IMR-90 (cell line): Measurements from ENCODE around the gene PLCL1. TPM values are rescaled to one million over a fixed set of nuclear protein-coding genes. Genes with fewer than 3 reads are reported as not detected.
A peak's percentile ranks its signal among the peaks of the same experiment; 100 is the strongest.

ENCODE experiments used
- ATAC-seq: fragments of 200-7000 bp; cut with Tn5 transposase; 2 replicates; pipeline ENCODE4 v1.9.1; 2020; ENCODE audit warnings: low read depth, mild to moderate bottlenecking, moderate library complexity
- BruUV-seq: library from RNA; stranded (reverse); fragments of 400-500 nt; replicated peaks from 2 replicates; lab custom pipeline; 2021; lab: Mats Ljungman, UMichigan
- CTCF ChIA-PET: fragments of 300-600 bp; formaldehyde crosslinking; extraction: SDS; loops from one replicate; lab custom pipeline; 2021; ENCODE audit warnings: antibody characterized with exemption; lab: Yijun Ruan, JAX
- POLR2A ChIA-PET: fragments of 300-600 bp; sonication (Branson Sonifier 250); formaldehyde crosslinking; loops from one replicate; lab custom pipeline; 2022; ENCODE audit warnings: antibody characterized with exemption; ENCODE audit not compliant: unreplicated experiment; lab: Charles Lee
- DNase-seq: peaks from one replicate; pipeline ENCODE4 v3.0.0; 2013
- H2AFZ ChIP-seq: replicated peaks from 2 replicates; pipeline ENCODE3; 2013; ENCODE audit warnings: low read length, mild to moderate bottlenecking; ENCODE audit not compliant: poor library complexity
- H2AK5ac ChIP-seq: 2 replicates; pipeline ENCODE4 v1.6.1; 2013; ENCODE audit warnings: low read depth, low read length, inconsistent platforms
- H2AK9ac ChIP-seq: replicated peaks from 2 replicates; pipeline ENCODE3; 2013; ENCODE audit warnings: mild to moderate bottlenecking, low read depth, low read length, moderate library complexity; ENCODE audit not compliant: poor library complexity
- H2BK120ac ChIP-seq: 2 replicates; pipeline ENCODE4 v1.6.1; 2013; ENCODE audit warnings: low read depth, low read length, inconsistent platforms
- H2BK15ac ChIP-seq: 3 replicates; pipeline ENCODE4 v1.6.1; 2013; ENCODE audit warnings: low read depth, low read length, inconsistent platforms
- H2BK20ac ChIP-seq: 2 replicates; pipeline ENCODE4 v1.6.1; 2013; ENCODE audit warnings: low read depth, mild to moderate bottlenecking, inconsistent platforms, low read length, moderate library complexity
- H2BK5ac ChIP-seq: 2 replicates; pipeline ENCODE4 v1.6.1; 2013; ENCODE audit warnings: mild to moderate bottlenecking, low read depth, low read length, inconsistent platforms; ENCODE audit not compliant: poor library complexity, severe bottlenecking
- H3K14ac ChIP-seq: replicated peaks from 2 replicates; pipeline ENCODE4 v1.6.1; 2013; ENCODE audit warnings: low read depth, low read length, inconsistent platforms
- H3K18ac ChIP-seq: 2 replicates; pipeline ENCODE4 v1.6.1; 2013; ENCODE audit warnings: low read depth, low read length, control low read depth
- H3K23ac ChIP-seq: 2 replicates; pipeline ENCODE4 v1.6.1; 2013; ENCODE audit warnings: low read depth, low read length, inconsistent platforms
- H3K27ac ChIP-seq: 2 replicates; pipeline ENCODE4 v1.5.1; 2013; ENCODE audit warnings: mild to moderate bottlenecking, control low read depth, low read length; ENCODE audit not compliant: insufficient read depth
- H3K27me3 ChIP-seq: 2 replicates; pipeline ENCODE4 v1.6.1; 2013; ENCODE audit warnings: low read length; ENCODE audit not compliant: control insufficient read depth, insufficient read depth
- H3K36me3 ChIP-seq: 2 replicates; pipeline ENCODE4 v1.6.1; 2013; ENCODE audit warnings: low read length, mixed read lengths; ENCODE audit not compliant: control insufficient read depth, insufficient read depth
- H3K4ac ChIP-seq: 2 replicates; pipeline ENCODE4 v1.6.1; 2013; ENCODE audit warnings: low read depth, low read length, inconsistent platforms
- H3K4me1 ChIP-seq: 2 replicates; pipeline ENCODE4 v1.6.1; 2013; ENCODE audit warnings: low read length, mixed read lengths; ENCODE audit not compliant: control insufficient read depth, insufficient read depth
- H3K4me2 ChIP-seq: 2 replicates; pipeline ENCODE4 v1.6.1; 2013; ENCODE audit warnings: low read depth, mild to moderate bottlenecking, control low read depth, low read length, moderate library complexity
- H3K4me3 ChIP-seq: 2 replicates; pipeline ENCODE4 v1.5.1; 2013; ENCODE audit warnings: low read depth, mild to moderate bottlenecking, control low read depth, low read length, moderate library complexity; ENCODE audit not compliant: insufficient read depth
- H3K56ac ChIP-seq: 2 replicates; pipeline ENCODE4 v1.6.1; 2013; ENCODE audit warnings: low read length, inconsistent platforms; ENCODE audit not compliant: insufficient read depth; ENCODE audit errors: extremely low read depth
- H3K79me1 ChIP-seq, 2 experiments: 2 replicates each; pipeline ENCODE4 v1.6.1; 2013; ENCODE audit warnings: low read length in 2 of 2, inconsistent platforms in 1 of 2, low read depth in 1 of 2
- H3K9ac ChIP-seq: 2 replicates; pipeline ENCODE4 v1.6.1; 2013; ENCODE audit warnings: low read depth, low read length, control low read depth
- H3K9me1 ChIP-seq: 2 replicates; pipeline ENCODE4 v1.6.1; 2013; ENCODE audit warnings: low read length, inconsistent platforms; ENCODE audit not compliant: insufficient read depth
- H3K9me3 ChIP-seq: 2 replicates; pipeline ENCODE4 v1.6.1; 2013; ENCODE audit warnings: low read length; ENCODE audit not compliant: control insufficient read depth, insufficient read depth
- H4K20me1 ChIP-seq: 2 replicates; pipeline ENCODE4 v1.6.1; 2013; ENCODE audit warnings: low read length, inconsistent platforms; ENCODE audit not compliant: insufficient read depth
- H4K5ac ChIP-seq: 2 replicates; pipeline ENCODE4 v1.6.1; 2013; ENCODE audit warnings: mild to moderate bottlenecking, low read depth, low read length, control low read depth
- H4K8ac ChIP-seq, 2 experiments: 2 replicates each; pipeline ENCODE4 v1.6.1; 2013; ENCODE audit warnings: low read depth in 2 of 2, low read length in 2 of 2, control low read depth in 1 of 2, inconsistent platforms in 1 of 2
- H4K91ac ChIP-seq: 2 replicates; pipeline ENCODE4 v1.6.1; 2013; ENCODE audit warnings: low read depth, low read length, inconsistent platforms; ENCODE audit not compliant: insufficient read depth
- BHLHE40 ChIP-seq: fragments of 150-350 bp; IDR thresholded peaks from 2 replicates; pipeline ENCODE4 v1.6.1; 2016; ENCODE audit warnings: mild to moderate bottlenecking, low read depth, low read length
- CEBPB ChIP-seq: IDR thresholded peaks from 2 replicates; pipeline ENCODE4 v1.6.1; 2012; ENCODE audit warnings: low read depth, low read length, improper control_type of control experiment
- CHD1 ChIP-seq: IDR thresholded peaks from 2 replicates; pipeline ENCODE4 v1.6.1; 2012; ENCODE audit warnings: low read depth, low read length, improper control_type of control experiment
- CTCF ChIP-seq: conservative IDR thresholded peaks from 2 replicates; pipeline ENCODE4 v1.5.1; 2012; ENCODE audit warnings: mild to moderate bottlenecking, low read depth, low read length, improper control_type of control experiment
- FOS ChIP-seq: fragments of 150-350 bp; IDR thresholded peaks from 2 replicates; pipeline ENCODE4 v1.6.1; 2016; ENCODE audit warnings: low read depth, low read length
- MAFK ChIP-seq: IDR thresholded peaks from 2 replicates; pipeline ENCODE4 v1.6.1; 2012; ENCODE audit warnings: low read depth, low read length, improper control_type of control experiment
- MAZ ChIP-seq: IDR thresholded peaks from 2 replicates; pipeline ENCODE4 v1.6.1; 2012; ENCODE audit warnings: low read depth, mild to moderate bottlenecking, low read length, improper control_type of control experiment, moderate library complexity, borderline replicate concordance
- MXI1 ChIP-seq: IDR thresholded peaks from 2 replicates; pipeline ENCODE4 v1.6.1; 2012; ENCODE audit warnings: low read depth, mild to moderate bottlenecking, low read length, moderate library complexity, borderline replicate concordance
- NFE2L2 ChIP-seq: fragments of 150-350 bp; IDR thresholded peaks from 2 replicates; pipeline ENCODE4 v1.6.1; 2016; ENCODE audit warnings: low read depth, mild to moderate bottlenecking, low read length
- POLR2A ChIP-seq: IDR thresholded peaks from 2 replicates; pipeline ENCODE4 v1.6.1; 2012; ENCODE audit warnings: mild to moderate bottlenecking, low read depth, low read length
- RAD21 ChIP-seq: IDR thresholded peaks from 2 replicates; pipeline ENCODE4 v1.6.1; 2012; ENCODE audit warnings: low read length, improper control_type of control experiment
- RCOR1 ChIP-seq: IDR thresholded peaks from 2 replicates; pipeline ENCODE4 v1.6.1; 2012; ENCODE audit warnings: mild to moderate bottlenecking, low read length, improper control_type of control experiment; ENCODE audit not compliant: insufficient replicate concordance
- RFX5 ChIP-seq: IDR thresholded peaks from 2 replicates; pipeline ENCODE4 v1.8.0; 2012; ENCODE audit warnings: low read depth, mild to moderate bottlenecking, low read length, moderate library complexity
- SMC3 ChIP-seq: fragments of 150-350 bp; IDR thresholded peaks from 2 replicates; pipeline ENCODE4 v1.6.1; 2016; ENCODE audit warnings: low read depth, mild to moderate bottlenecking, antibody characterized with exemption, low read length, moderate library complexity
- WGBS, 2 experiments: methylation state at CpG; one replicate each; pipeline versions ENCODE4 v1.1.5 to v1.1.7; 2013; ENCODE audit warnings: missing lambda C conversion rate in 2 of 2; ENCODE audit not compliant: insufficient read length in 1 of 2; ENCODE audit errors: extremely low coverage in 2 of 2; 5-methylcytosine and 5-hydroxymethylcytosine counted together
- dilution Hi-C: fragments of 300-500 bp; cut with HindIII; formaldehyde crosslinking; loops from one replicate; pipeline ENCODE4 v1.14.3; 2018; ENCODE audit warnings: low sequenced_read_pairs; ENCODE audit not compliant: unreplicated experiment
- in situ Hi-C: fragments of 300-500 bp; cut with MboI; formaldehyde crosslinking; loops from 3 replicates; pipeline ENCODE4 v1.14.3; 2019; ENCODE audit warnings: low sequenced_read_pairs, inconsistent platforms, mixed read lengths
- intact Hi-C: fragments of 100-400 bp; cut with micrococcal nuclease; formaldehyde crosslinking; loops from 2 replicates; pipeline ENCODE4 v1.10.0; 2022
- polyA plus RNA-seq, 3 experiments: library from polyadenylated mRNA; depleted of rRNA; stranded (reverse); fragments of >200 nt; gene quantifications; 2 replicates each; pipeline ENCODE4 v1.2.3, GENCODE V29; 2012; ENCODE audit warnings: low replicate concordance in 1 of 3
- total RNA-seq: library from RNA; depleted of rRNA; stranded (reverse); fragments of >200 nt; gene quantifications from 2 replicates; pipeline ENCODE4 v1.2.3, GENCODE V29; 2012
- TF ChIP-seq, protein P1 (sequence below): fragments of 150-350 bp; IDR thresholded peaks from 2 replicates; pipeline ENCODE4 v1.6.1; 2016; ENCODE audit warnings: low read depth, mild to moderate bottlenecking, low read length, moderate library complexity, borderline replicate concordance
- TF ChIP-seq, protein P2 (sequence below): fragments of 150-350 bp; IDR thresholded peaks from 2 replicates; pipeline ENCODE4 v1.6.1; 2017; ENCODE audit warnings: mild to moderate bottlenecking, antibody characterized with exemption, low read length, low read depth

The PLCL1 gene
- total and polyA plus RNA-seq, 2 of the 4 experiments (the other 2 are of a cell fraction), result 0.14 to 0.18 TPM

DNA sequence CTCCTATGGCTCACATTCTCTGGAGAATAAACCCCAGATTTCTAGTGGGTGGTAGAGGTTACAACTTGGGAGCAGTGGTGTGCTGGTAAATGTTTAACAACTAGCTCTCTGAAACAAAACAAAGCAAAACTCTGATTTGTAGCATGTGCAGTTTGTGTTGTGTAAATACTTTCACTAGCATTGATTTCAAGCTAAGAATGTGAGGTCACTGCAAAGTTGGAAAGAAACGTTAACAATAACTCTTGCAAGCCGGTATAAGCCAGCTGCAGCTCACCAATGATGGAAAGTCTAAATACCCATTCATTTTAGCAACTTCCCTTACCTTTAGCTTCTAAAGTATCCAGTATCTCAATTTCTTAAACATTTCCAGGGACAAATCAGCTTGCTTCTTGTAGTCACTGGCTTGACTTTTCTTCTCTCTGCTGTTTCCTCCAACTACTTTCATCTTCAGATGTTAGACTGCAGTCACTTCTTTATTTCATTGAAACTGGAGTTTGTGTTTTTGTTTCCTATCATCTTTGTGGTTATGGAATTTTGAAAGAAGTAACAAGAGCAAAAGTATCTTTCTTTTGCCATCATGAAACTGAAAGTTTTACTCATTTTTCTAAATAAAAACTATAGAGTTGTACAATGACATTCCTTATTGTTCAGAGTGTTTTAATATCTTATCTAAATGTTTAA lies 140.2 kb downstream of the PLCL1 start:
- no peak overlapping the region for H4K8ac ChIP-seq
- no peaks in the 10 kb centered on the region for H3K36me3 ChIP-seq
- no peaks in the 10 kb centered on the region for H3K9me3 ChIP-seq
- H3K4me3 ChIP-seq, result no peak overlapping the region
- dilution Hi-C loops, result no loop called here
- H3K18ac ChIP-seq, result no peak overlapping the region; the same call in 1 of the 2 replicates
- no peak overlapping the region for H3K23ac ChIP-seq
- no peak overlapping the region for H2AFZ ChIP-seq
- no peak overlapping the region for H4K91ac ChIP-seq
- TF ChIP-seq CTCF (no peak), RAD21 (no peak), RCOR1 (no peak), CHD1 (no peak), MXI1 (no peak), POLR2A (no peak), MAFK (no peak), SMC3 (no peak), CEBPB (no peak), RFX5 (no peak), FOS (no peak), NFE2L2 (no peak), MAZ (no peak), BHLHE40 (no peak)
- TF ChIP-seq, protein P1, sequence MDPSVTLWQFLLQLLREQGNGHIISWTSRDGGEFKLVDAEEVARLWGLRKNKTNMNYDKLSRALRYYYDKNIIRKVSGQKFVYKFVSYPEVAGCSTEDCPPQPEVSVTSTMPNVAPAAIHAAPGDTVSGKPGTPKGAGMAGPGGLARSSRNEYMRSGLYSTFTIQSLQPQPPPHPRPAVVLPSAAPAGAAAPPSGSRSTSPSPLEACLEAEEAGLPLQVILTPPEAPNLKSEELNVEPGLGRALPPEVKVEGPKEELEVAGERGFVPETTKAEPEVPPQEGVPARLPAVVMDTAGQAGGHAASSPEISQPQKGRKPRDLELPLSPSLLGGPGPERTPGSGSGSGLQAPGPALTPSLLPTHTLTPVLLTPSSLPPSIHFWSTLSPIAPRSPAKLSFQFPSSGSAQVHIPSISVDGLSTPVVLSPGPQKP, result no peak
- TF ChIP-seq, protein P2, sequence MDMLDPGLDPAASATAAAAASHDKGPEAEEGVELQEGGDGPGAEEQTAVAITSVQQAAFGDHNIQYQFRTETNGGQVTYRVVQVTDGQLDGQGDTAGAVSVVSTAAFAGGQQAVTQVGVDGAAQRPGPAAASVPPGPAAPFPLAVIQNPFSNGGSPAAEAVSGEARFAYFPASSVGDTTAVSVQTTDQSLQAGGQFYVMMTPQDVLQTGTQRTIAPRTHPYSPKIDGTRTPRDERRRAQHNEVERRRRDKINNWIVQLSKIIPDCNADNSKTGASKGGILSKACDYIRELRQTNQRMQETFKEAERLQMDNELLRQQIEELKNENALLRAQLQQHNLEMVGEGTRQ, result no peak
- in situ Hi-C loops, result no loop called here
- no TSS peak for BruUV-seq
- H2AK9ac ChIP-seq, result no peak overlapping the region
- H2BK120ac ChIP-seq, result no peak overlapping the region
- WGBS, 2 experiments, result no CpG with 5 or more reads among the region's 2 CpGs
- no peak overlapping the region for H3K4ac ChIP-seq
- no peak overlapping the region for H3K27ac ChIP-seq
- no peaks in the 10 kb centered on the region for H3K4me1 ChIP-seq
- CTCF ChIA-PET, result no interaction called here
- H2BK15ac ChIP-seq, result no peak overlapping the region
- no peak for DNase-seq
- H3K9ac ChIP-seq, result no peak overlapping the region
- H3K27me3 ChIP-seq, result no peaks in the 10 kb centered on the region
- H4K5ac ChIP-seq, result no peak overlapping the region
- H4K20me1 ChIP-seq, result no peaks in the 10 kb centered on the region
- H2AK5ac ChIP-seq, result no peak overlapping the region
- H3K79me1 ChIP-seq, result no peaks in the 10 kb centered on the region
- H3K9me1 ChIP-seq, result no peaks in the 10 kb centered on the region
- POLR2A ChIA-PET, result no interaction called here
- no peak overlapping the region for H2BK5ac ChIP-seq
- no peak overlapping the region; the same call in 1 of the 2 replicates for H3K4me2 ChIP-seq
- peak; percentile 51; the same call in 1 of the 2 replicates for ATAC-seq
- no peak overlapping the region for H2BK20ac ChIP-seq
- H3K56ac ChIP-seq, result no peak overlapping the region
- no peak overlapping the region for H3K14ac ChIP-seq
- intact Hi-C loops, result no loop called here
